Right lobe of liver (tissue), 4 donors: ENCODE results near the gene NFIA.

Experiments
- POLR2A ChIP-seq: fragments of 450-650 bp; IDR thresholded peaks from one replicate; pipeline ENCODE4 v1.6.1; 2017; ENCODE audit warnings: antibody characterized with exemption, mild to moderate bottlenecking
- TF ChIP-seq, protein P1 (sequence below), 4 donors: fragments of 200-600 bp in 3 of 4; fragments of 450-650 bp in 1 of 4; IDR thresholded peaks; one replicate each; pipeline versions ENCODE4 v1.5.1 to v1.8.0; 2016 to 2022; ENCODE audit warnings: antibody characterized with exemption in 4 of 4, mild to moderate bottlenecking in 2 of 4
- donor health status: DM: no; HTN: no; CAD: no.
- donor health status: DM: no; HTN: no; CAD: no.
- donor health status: DM: no; HTN: yes; CAD: no.

DNA sequence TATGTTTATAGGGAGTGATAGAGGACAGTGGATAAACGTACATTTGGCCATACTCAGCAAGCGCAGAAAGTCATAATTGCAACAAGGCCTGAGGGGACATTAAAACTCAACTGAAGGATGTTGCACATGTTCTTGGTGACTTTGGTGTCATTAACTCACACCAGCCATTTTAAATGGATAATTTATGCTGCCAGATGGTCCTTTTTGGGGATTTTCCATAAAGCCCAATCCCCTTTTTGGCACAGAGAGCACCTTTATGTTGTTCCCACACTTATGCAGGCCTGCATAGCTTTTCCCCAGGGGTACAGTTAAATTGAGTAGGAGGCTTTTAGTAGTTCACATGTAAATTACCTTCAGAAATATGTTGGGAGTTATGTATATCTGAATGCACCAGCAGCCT is 279.6 kb downstream of the NFIA start:
- no peak for TF ChIP-seq POLR2A
- TF ChIP-seq, protein P1, sequence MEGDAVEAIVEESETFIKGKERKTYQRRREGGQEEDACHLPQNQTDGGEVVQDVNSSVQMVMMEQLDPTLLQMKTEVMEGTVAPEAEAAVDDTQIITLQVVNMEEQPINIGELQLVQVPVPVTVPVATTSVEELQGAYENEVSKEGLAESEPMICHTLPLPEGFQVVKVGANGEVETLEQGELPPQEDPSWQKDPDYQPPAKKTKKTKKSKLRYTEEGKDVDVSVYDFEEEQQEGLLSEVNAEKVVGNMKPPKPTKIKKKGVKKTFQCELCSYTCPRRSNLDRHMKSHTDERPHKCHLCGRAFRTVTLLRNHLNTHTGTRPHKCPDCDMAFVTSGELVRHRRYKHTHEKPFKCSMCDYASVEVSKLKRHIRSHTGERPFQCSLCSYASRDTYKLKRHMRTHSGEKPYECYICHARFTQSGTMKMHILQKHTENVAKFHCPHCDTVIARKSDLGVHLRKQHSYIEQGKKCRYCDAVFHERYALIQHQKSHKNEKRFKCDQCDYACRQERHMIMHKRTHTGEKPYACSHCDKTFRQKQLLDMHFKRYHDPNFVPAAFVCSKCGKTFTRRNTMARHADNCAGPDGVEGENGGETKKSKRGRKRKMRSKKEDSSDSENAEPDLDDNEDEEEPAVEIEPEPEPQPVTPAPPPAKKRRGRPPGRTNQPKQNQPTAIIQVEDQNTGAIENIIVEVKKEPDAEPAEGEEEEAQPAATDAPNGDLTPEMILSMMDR (IDR thresholded peaks at IDR 0.05), result no peak
